GM12878 (cell line): Measurements from ENCODE around the gene ITGA11. TPM values are rescaled to one million over a fixed set of nuclear protein-coding genes. Genes with fewer than 3 reads are reported as not detected.

Experiments used
- ATAC-seq: fragments of 200-7000 bp; cut with Tn5 transposase; 3 replicates; pipeline ENCODE4 v1.9.1; 2020; ENCODE audit warnings: mild to moderate bottlenecking, moderate library complexity
- BruUV-seq: library from RNA; stranded (reverse); fragments of 400-500 nt; replicated peaks from 2 replicates; lab custom pipeline; 2021; lab: Mats Ljungman, UMichigan
- CTCF ChIA-PET: fragments of 300-600 bp; sonication (Branson Sonifier 250); formaldehyde crosslinking; extraction: SDS; loops from one replicate; lab custom pipeline; 2021; ENCODE audit warnings: inconsistent platforms; lab: Yijun Ruan, JAX
- POLR2A ChIA-PET: fragments of 350-600 bp; formaldehyde crosslinking; extraction: SDS; loops from one replicate; lab custom pipeline; 2021; ENCODE audit warnings: inconsistent platforms; lab: Charles Lee
- RAD21 ChIA-PET: fragments of 300-600 bp; sonication (Branson Sonifier 250); formaldehyde crosslinking; loops from one replicate; lab custom pipeline; 2023; ENCODE audit warnings: antibody characterized with exemption; ENCODE audit not compliant: unreplicated experiment; lab: Charles Lee
- SMC1A ChIA-PET: fragments of 300-600 bp; sonication (Branson Sonifier 250); formaldehyde crosslinking; loops from one replicate; lab custom pipeline; 2023; ENCODE audit not compliant: unreplicated experiment, uncharacterized antibody; lab: Charles Lee
- DNase-seq: peaks from one replicate; pipeline ENCODE4 v3.0.0-alpha.2; 2011; ENCODE audit warnings: low read depth, low spot score
- FAIRE-seq: peaks from 3 replicates; lab custom pipeline; 2011; peaks lifted over from hg19 to GRCh38; lab: Jason Lieb, UNC
- H2AFZ ChIP-seq: 2 replicates; pipeline ENCODE4 v1.6.0; 2011; ENCODE audit warnings: low read depth, low read length, control low read depth; ENCODE audit not compliant: control insufficient read depth
- H3K27ac ChIP-seq: 2 replicates; pipeline ENCODE4 v1.5.1; 2011; ENCODE audit warnings: control low read depth; ENCODE audit not compliant: control insufficient read depth, insufficient read depth
- H3K27me3 ChIP-seq, 2 experiments: replicated peaks in 1 of 2; 2 replicates each; pipeline versions ENCODE4 v1.6.0 to v1.6.1; 2011; ENCODE audit warnings: low read length in 1 of 2; ENCODE audit not compliant: control insufficient read depth in 2 of 2, insufficient read depth in 2 of 2
- H3K36me3 ChIP-seq, 2 experiments: 2 replicates each; pipeline ENCODE4 v1.5.1; 2011; ENCODE audit warnings: low read length in 1 of 2; ENCODE audit not compliant: control insufficient read depth in 2 of 2, insufficient read depth in 2 of 2
- H3K4me1 ChIP-seq: 2 replicates; pipeline ENCODE4 v1.6.1; 2011; ENCODE audit warnings: mild to moderate bottlenecking, low read length, moderate library complexity, mixed read lengths; ENCODE audit not compliant: control insufficient read depth, insufficient read depth
- H3K4me2 ChIP-seq: 2 replicates; pipeline ENCODE4 v1.6.0; 2011; ENCODE audit warnings: control low read depth; ENCODE audit not compliant: control insufficient read depth, insufficient read depth
- H3K4me3 ChIP-seq: fragments of 200-600 bp; sonication (generic); 2 replicates; pipeline ENCODE4 v1.5.1; 2016
- H3K79me2 ChIP-seq: 2 replicates; pipeline ENCODE4 v1.6.0; 2011; ENCODE audit warnings: low read length; ENCODE audit not compliant: control insufficient read depth, insufficient read depth
- H3K9ac ChIP-seq: 2 replicates; pipeline ENCODE4 v1.8.0; 2011; ENCODE audit warnings: low read length, control low read depth, mixed read lengths; ENCODE audit not compliant: control insufficient read depth, insufficient read depth
- H3K9me3 ChIP-seq: replicated peaks from 3 replicates; pipeline ENCODE4 v1.5.1; 2011; ENCODE audit warnings: mild to moderate bottlenecking, low read length; ENCODE audit not compliant: control insufficient read depth, insufficient read depth
- H4K20me1 ChIP-seq: 2 replicates; pipeline ENCODE4 v1.6.0; 2011; ENCODE audit not compliant: control insufficient read depth, insufficient read depth
- BACH1 ChIP-seq: fragments of 450-650 bp; IDR thresholded peaks from 2 replicates; pipeline ENCODE4 v1.6.1; 2017; ENCODE audit warnings: mild to moderate bottlenecking, borderline replicate concordance
- CBFB ChIP-seq: IDR thresholded peaks from 2 replicates; pipeline ENCODE4 v1.6.1; 2016; ENCODE audit warnings: antibody characterized with exemption, low read depth
- GABPA ChIP-seq: IDR thresholded peaks from 2 replicates; pipeline ENCODE4 v1.6.1; 2014; ENCODE audit warnings: antibody characterized with exemption, low read depth, mild to moderate bottlenecking, inconsistent platforms
- KDM1A ChIP-seq: fragments of 200-600 bp; sonication (generic); IDR thresholded peaks from 2 replicates; pipeline ENCODE4 v1.6.1; 2016; ENCODE audit warnings: borderline replicate concordance
- POU2F2 ChIP-seq: IDR thresholded peaks from 3 replicates; pipeline ENCODE4 v1.6.1; 2011; ENCODE audit warnings: low read depth, mild to moderate bottlenecking, low read length, borderline replicate concordance
- RBBP5 ChIP-seq: fragments of 200-600 bp; sonication (generic); conservative IDR thresholded peaks from 2 replicates; pipeline ENCODE4 v1.6.1; 2016
- WRNIP1 ChIP-seq: IDR thresholded peaks from 2 replicates; pipeline ENCODE4 v1.6.1; 2011; ENCODE audit warnings: low read depth, low read length, improper control_type of control experiment, borderline replicate concordance
- YY1 ChIP-seq: IDR thresholded peaks from 2 replicates; pipeline ENCODE4 v1.6.1; 2011; ENCODE audit warnings: low read depth, mild to moderate bottlenecking, low read length
- ZZZ3 ChIP-seq: IDR thresholded peaks from 2 replicates; pipeline ENCODE4 v1.6.1; 2011; ENCODE audit warnings: low read depth; ENCODE audit not compliant: control insufficient read depth, insufficient read length
- WGBS: methylation state at CpG from one replicate; pipeline ENCODE4 v1.1.6; 2016; ENCODE audit warnings: low lambda C conversion rate; ENCODE audit not compliant: insufficient replicate concordance, insufficient coverage; ENCODE audit errors: missing lambda C conversion rate; 5-methylcytosine and 5-hydroxymethylcytosine counted together
- in situ Hi-C: fragments of 300-500 bp; cut with MboI; formaldehyde crosslinking; loops from 9 replicates; pipeline ENCODE4 v1.14.3; 2018; ENCODE audit warnings: mixed read lengths
- intact Hi-C: fragments of 100-400 bp; cut with micrococcal nuclease; formaldehyde crosslinking; loops from one replicate; pipeline ENCODE4 v1.14.2; 2022; ENCODE audit not compliant: unreplicated experiment
- polyA plus RNA-seq, 11 experiments: library from polyadenylated mRNA; depleted of rRNA in 4 of 11; unstranded in 6 of 11; stranded (reverse) in 5 of 11; fragments of >200 nt; fragmentation: Nextera tagmentation in 4 of 11; fragmentation: Illumina TruSeq in 1 of 11; extraction: Ambion mirVana in 4 of 11; extraction: Trizol in 1 of 11; gene quantifications; 1 replicate in 1 of 11; 2 replicates in 10 of 11; pipeline versions ENCODE4 v1.2.1 to v1.2.3, GENCODE V29; 2011 to 2016; ENCODE audit warnings: inconsistent platforms in 2 of 11, missing spikeins in 2 of 11, low read depth in 1 of 11
- total RNA-seq, 4 experiments: library from RNA; depleted of rRNA in 3 of 4; stranded (reverse); fragments of >200 nt in 3 of 4; fragmentation: Illumina TruSeq in 1 of 4; extraction: Trizol in 1 of 4; gene quantifications; 2 replicates each; pipeline versions ENCODE4 v1.2.1 to v1.2.3, GENCODE V29; 2013 to 2021
- TF ChIP-seq, protein P1 (sequence below): fragments of 450-650 bp; formaldehyde crosslinking; IDR thresholded peaks from 2 replicates; pipeline ENCODE4 v1.4.0; 2022; ENCODE audit warnings: mild to moderate bottlenecking, moderate library complexity

The ITGA11 gene
- total and polyA plus RNA-seq, 10 of the 15 experiments (the other 5 are each of a cell fraction or from before 2014, with no cell fraction given): under 0.01 to 0.36 (median 0.13) TPM; not detected in 1

DNA sequence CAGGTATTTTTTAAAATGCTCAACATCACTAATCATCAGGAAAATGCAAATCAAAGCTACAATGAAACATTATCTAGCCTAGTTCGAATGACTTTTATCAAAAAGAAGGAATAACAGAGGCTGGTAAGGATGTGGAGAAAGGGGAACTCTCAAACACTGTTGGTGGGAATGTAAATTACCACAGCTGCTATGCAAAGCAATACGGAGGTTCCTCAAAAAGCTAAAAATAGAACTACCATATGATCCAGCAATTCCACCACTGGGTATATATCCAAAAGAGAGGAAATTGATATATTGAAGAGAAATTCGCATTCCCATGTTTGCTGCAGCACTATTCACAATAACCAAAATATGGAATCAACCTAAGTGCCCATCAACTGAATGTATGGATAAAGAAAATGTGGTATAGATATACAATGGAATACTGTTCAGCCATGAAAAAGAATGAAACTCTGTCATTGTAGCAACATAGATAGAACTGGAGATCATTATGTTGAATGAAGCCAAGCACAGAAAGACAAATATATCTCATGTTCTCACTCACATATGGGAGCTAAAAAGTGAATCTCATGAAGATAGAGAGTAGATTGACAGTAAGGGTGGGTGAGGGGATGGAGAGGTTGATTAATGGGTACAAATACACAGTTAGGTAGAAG, 182.8 kb downstream of the ITGA11 start:
- H3K9me3 ChIP-seq: no peaks in the 10 kb centered on the region; the same call in 2 of the 3 replicates
- no peaks in the 10 kb centered on the region for H3K27me3 ChIP-seq
- POLR2A ChIA-PET: no interaction called here
- 37% methylated on average over 3 of the region's 3 CpGs for WGBS
- DNase-seq: no peak
- H3K4me3 ChIP-seq: no peak overlapping the region
- in situ Hi-C loops: no loop called here
- no peak for ATAC-seq
- SMC1A ChIA-PET: interaction anchor here (1.5 kb wide), 1 partner anchor 31 kb away, joined by 3 read pairs; no protein-coding TSS in a partner anchor
- no peaks in the 10 kb centered on the region for H4K20me1 ChIP-seq
- RAD21 ChIA-PET: interaction anchor here (1.2 kb wide), 1 partner anchor 515 kb away, joined by 3 read pairs; no protein-coding TSS in a partner anchor
- no peak overlapping the region for H3K27ac ChIP-seq
- no peaks in the 10 kb centered on the region for H3K79me2 ChIP-seq
- CTCF ChIA-PET: interaction anchor here (7.2 kb wide), 1 partner anchor 56 kb away, joined by 114 read pairs; no protein-coding TSS in a partner anchor
- H3K4me1 ChIP-seq: no peaks in the 10 kb centered on the region
- intact Hi-C loops: no loop called here
- BruUV-seq: no TSS peak
- H3K36me3 ChIP-seq: no peaks in the 10 kb centered on the region
- no peak overlapping the region for H3K9ac ChIP-seq
- H2AFZ ChIP-seq: no peak overlapping the region
- no peak overlapping the region for H3K4me2 ChIP-seq
- no peak for TF ChIP-seq POU2F2
- TF ChIP-seq WRNIP1: no peak
- TF ChIP-seq GABPA: no peak
- no peak for TF ChIP-seq CBFB
- no peak for TF ChIP-seq BACH1
- no peak for TF ChIP-seq ZZZ3
- TF ChIP-seq RBBP5: no peak
- TF ChIP-seq KDM1A: no peak
- TF ChIP-seq, protein P1, sequence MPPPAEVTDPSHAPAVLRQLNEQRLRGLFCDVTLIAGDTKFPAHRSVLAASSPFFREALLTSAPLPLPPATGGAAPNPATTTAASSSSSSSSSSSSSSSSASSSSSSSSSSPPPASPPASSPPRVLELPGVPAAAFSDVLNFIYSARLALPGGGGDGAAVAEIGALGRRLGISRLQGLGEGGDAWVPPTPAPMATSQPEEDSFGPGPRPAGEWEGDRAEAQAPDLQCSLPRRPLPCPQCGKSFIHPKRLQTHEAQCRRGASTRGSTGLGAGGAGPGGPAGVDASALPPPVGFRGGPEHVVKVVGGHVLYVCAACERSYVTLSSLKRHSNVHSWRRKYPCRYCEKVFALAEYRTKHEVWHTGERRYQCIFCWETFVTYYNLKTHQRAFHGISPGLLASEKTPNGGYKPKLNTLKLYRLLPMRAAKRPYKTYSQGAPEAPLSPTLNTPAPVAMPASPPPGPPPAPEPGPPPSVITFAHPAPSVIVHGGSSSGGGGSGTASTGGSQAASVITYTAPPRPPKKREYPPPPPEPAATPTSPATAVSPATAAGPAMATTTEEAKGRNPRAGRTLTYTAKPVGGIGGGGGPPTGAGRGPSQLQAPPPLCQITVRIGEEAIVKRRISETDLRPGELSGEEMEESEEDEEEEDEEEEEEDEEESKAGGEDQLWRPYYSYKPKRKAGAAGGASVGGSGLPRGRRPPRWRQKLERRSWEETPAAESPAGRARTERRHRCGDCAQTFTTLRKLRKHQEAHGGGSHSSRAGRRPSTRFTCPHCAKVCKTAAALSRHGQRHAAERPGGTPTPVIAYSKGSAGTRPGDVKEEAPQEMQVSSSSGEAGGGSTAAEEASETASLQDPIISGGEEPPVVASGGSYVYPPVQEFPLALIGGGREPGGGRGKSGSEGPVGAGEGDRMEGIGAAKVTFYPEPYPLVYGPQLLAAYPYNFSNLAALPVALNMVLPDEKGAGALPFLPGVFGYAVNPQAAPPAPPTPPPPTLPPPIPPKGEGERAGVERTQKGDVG (CRISPR knock-in tag): no peak
- no peak for TF ChIP-seq YY1
- no peak for FAIRE-seq

Other genes starting within 250 kb of the ITGA11 start
- gene CALML4, start 226.8 kb downstream of the ITGA11 start, total RNA-seq (2014; rRNA removed): 5.5 TPM in 2 replicates
- 10.3 and 10.4 TPM in 2 replicates for gene CALML4, start 226.8 kb downstream of the ITGA11 start, total RNA-seq (2014; rRNA removed; fragmentation: Illumina TruSeq; extraction: Trizol)
- gene CALML4, start 226.8 kb downstream of the ITGA11 start, total RNA-seq (2021): 4.0 and 4.8 TPM in 2 replicates
- 5.2 and 9.0 TPM in 2 replicates for gene CALML4, start 226.8 kb downstream of the ITGA11 start, polyA plus RNA-seq (2011; rRNA removed)
- gene CALML4, start 226.8 kb downstream of the ITGA11 start, polyA plus RNA-seq (2014; fragmentation: Illumina TruSeq; extraction: Trizol): 15.9 and 18.1 TPM in 2 replicates
- 1 to 10 TPM; 1.7 to 4.0 TPM for gene CALML4, start 226.8 kb downstream of the ITGA11 start, polyA plus RNA-seq (2014; fragmentation: Nextera tagmentation; extraction: Ambion mirVana)
- gene CALML4, start 226.8 kb downstream of the ITGA11 start, polyA plus RNA-seq (2014; rRNA removed): 11.5 and 12.2 TPM in 2 replicates
- gene CALML4, start 226.8 kb downstream of the ITGA11 start, polyA plus RNA-seq (2016; fragmentation: Nextera tagmentation; extraction: Ambion mirVana): 1 to 10 TPM; 3.6 to 4.9 TPM
- 31.1 and 37.1 TPM in 2 replicates for gene CLN6, start 202.4 kb downstream of the ITGA11 start, total RNA-seq (2014; rRNA removed)
- 27.3 and 29.4 TPM in 2 replicates for gene CLN6, start 202.4 kb downstream of the ITGA11 start, total RNA-seq (2014; rRNA removed; fragmentation: Illumina TruSeq; extraction: Trizol)
- gene CLN6, start 202.4 kb downstream of the ITGA11 start, total RNA-seq (2021): 63.5 and 63.7 TPM in 2 replicates
- gene CLN6, start 202.4 kb downstream of the ITGA11 start, polyA plus RNA-seq (2011; rRNA removed): 21.0 and 53.8 TPM in 2 replicates
- gene CLN6, start 202.4 kb downstream of the ITGA11 start, polyA plus RNA-seq (2014; fragmentation: Illumina TruSeq; extraction: Trizol): 40.5 and 52.1 TPM in 2 replicates
- gene CLN6, start 202.4 kb downstream of the ITGA11 start, polyA plus RNA-seq (2014; fragmentation: Nextera tagmentation; extraction: Ambion mirVana): 1 to 10 TPM in 1 of 2 experiments, under 1 TPM in 1; 0.74 to 1.4 TPM
- 69.0 and 72.0 TPM in 2 replicates for gene CLN6, start 202.4 kb downstream of the ITGA11 start, polyA plus RNA-seq (2014; rRNA removed)
- gene CLN6, start 202.4 kb downstream of the ITGA11 start, polyA plus RNA-seq (2016; fragmentation: Nextera tagmentation; extraction: Ambion mirVana): 10 to 100 TPM; 16.3 to 19.6 TPM
- gene FEM1B, start 154.4 kb downstream of the ITGA11 start, total RNA-seq (2014; rRNA removed): 27.0 and 29.0 TPM in 2 replicates
- 29.0 and 31.4 TPM in 2 replicates for gene FEM1B, start 154.4 kb downstream of the ITGA11 start, total RNA-seq (2014; rRNA removed; fragmentation: Illumina TruSeq; extraction: Trizol)
- gene FEM1B, start 154.4 kb downstream of the ITGA11 start, total RNA-seq (2021): 34.1 and 36.4 TPM in 2 replicates
- 49.4 and 61.1 TPM in 2 replicates for gene FEM1B, start 154.4 kb downstream of the ITGA11 start, polyA plus RNA-seq (2011; rRNA removed)
- gene FEM1B, start 154.4 kb downstream of the ITGA11 start, polyA plus RNA-seq (2014; fragmentation: Illumina TruSeq; extraction: Trizol): 20.2 and 24.7 TPM in 2 replicates
- 1 to 10 TPM; 5.5 to 5.7 TPM for gene FEM1B, start 154.4 kb downstream of the ITGA11 start, polyA plus RNA-seq (2014; fragmentation: Nextera tagmentation; extraction: Ambion mirVana)
- 12.2 and 16.3 TPM in 2 replicates for gene FEM1B, start 154.4 kb downstream of the ITGA11 start, polyA plus RNA-seq (2014; rRNA removed)
- gene FEM1B, start 154.4 kb downstream of the ITGA11 start, polyA plus RNA-seq (2016; fragmentation: Nextera tagmentation; extraction: Ambion mirVana): 10 to 100 TPM; 14.4 to 14.6 TPM
- 0.11 and 0.16 TPM in 2 replicates for gene CORO2B, start 146.8 kb upstream of the ITGA11 start, total RNA-seq (2014; rRNA removed)
- gene CORO2B, start 146.8 kb upstream of the ITGA11 start, total RNA-seq (2014; rRNA removed; fragmentation: Illumina TruSeq; extraction: Trizol): 0.05 and 0.09 TPM in 2 replicates
- gene CORO2B, start 146.8 kb upstream of the ITGA11 start, total RNA-seq (2021): 0.05 and 0.27 TPM in 2 replicates
- 0.39 and 0.73 TPM in 2 replicates for gene CORO2B, start 146.8 kb upstream of the ITGA11 start, polyA plus RNA-seq (2011; rRNA removed)
- gene CORO2B, start 146.8 kb upstream of the ITGA11 start, polyA plus RNA-seq (2014; fragmentation: Illumina TruSeq; extraction: Trizol): 0.22 and 0.33 TPM in 2 replicates
- gene CORO2B, start 146.8 kb upstream of the ITGA11 start, polyA plus RNA-seq (2014; fragmentation: Nextera tagmentation; extraction: Ambion mirVana): not detected
- gene CORO2B, start 146.8 kb upstream of the ITGA11 start, polyA plus RNA-seq (2014; rRNA removed): 0.14 and 0.38 TPM in 2 replicates
- not detected for gene CORO2B, start 146.8 kb upstream of the ITGA11 start, polyA plus RNA-seq (2016; fragmentation: Nextera tagmentation; extraction: Ambion mirVana)